Ascending aorta (tissue), 2 donors: ENCODE results near the gene SEC14L1. TPM values are rescaled to one million over a fixed set of nuclear protein-coding genes. Genes with fewer than 3 reads are reported as not detected.
A peak's percentile ranks its signal among the peaks of the same experiment; 100 is the strongest.

Experiments
- DNase-seq, 2 donors: peaks; one replicate each; pipeline ENCODE4 v3.0.0-alpha.2; 2019; ENCODE audit warnings: low spot score in 2 of 2
- H3K27ac ChIP-seq, 2 donors: fragments of 200-600 bp; sonication (generic); one replicate each; pipeline ENCODE4 v1.5.1; 2016 to 2017; ENCODE audit warnings: mild to moderate bottlenecking in 1 of 2
- H3K27me3 ChIP-seq: fragments of 200-600 bp; sonication (generic); one replicate; pipeline ENCODE4 v1.5.1; 2017
- H3K36me3 ChIP-seq, 2 donors: fragments of 200-600 bp; sonication (generic); one replicate each; pipeline ENCODE4 v1.5.1; 2016
- H3K4me1 ChIP-seq, 2 donors: fragments of 200-600 bp; sonication (generic); one replicate each; pipeline ENCODE4 v1.5.1; 2016 to 2017; ENCODE audit warnings: mild to moderate bottlenecking in 1 of 2
- H3K4me3 ChIP-seq, 2 donors: fragments of 200-600 bp; sonication (generic); one replicate each; pipeline ENCODE4 v1.5.1; 2016 to 2017; ENCODE audit warnings: mild to moderate bottlenecking in 1 of 2
- H3K9me3 ChIP-seq, 2 donors: fragments of 200-600 bp; sonication (generic); one replicate each; pipeline ENCODE4 v1.5.1; 2016
- intact Hi-C: fragments of 100-400 bp; cut with DNase I; formaldehyde crosslinking; loops from one replicate; pipeline ENCODE4 v1.15.1; 2023
- total RNA-seq: library from RNA; depleted of rRNA; stranded (reverse); fragments of >200 nt; gene quantifications from one replicate; pipeline ENCODE4 v1.1.0, GENCODE V29; 2016
- TF ChIP-seq, protein P1 (sequence below), 3 experiments: fragments of 200-600 bp in 2 of 3; fragments of 450-650 bp in 1 of 3; sonication (generic) in 2 of 3; IDR thresholded peaks; one replicate each; pipeline ENCODE4 v1.5.1; 2016 to 2019; ENCODE audit warnings: antibody characterized with exemption in 3 of 3, mild to moderate bottlenecking in 1 of 3, moderate library complexity in 1 of 3

Gene SEC14L1
- total RNA-seq, 1 donor from 2014 or later: 176 TPM

DNA sequence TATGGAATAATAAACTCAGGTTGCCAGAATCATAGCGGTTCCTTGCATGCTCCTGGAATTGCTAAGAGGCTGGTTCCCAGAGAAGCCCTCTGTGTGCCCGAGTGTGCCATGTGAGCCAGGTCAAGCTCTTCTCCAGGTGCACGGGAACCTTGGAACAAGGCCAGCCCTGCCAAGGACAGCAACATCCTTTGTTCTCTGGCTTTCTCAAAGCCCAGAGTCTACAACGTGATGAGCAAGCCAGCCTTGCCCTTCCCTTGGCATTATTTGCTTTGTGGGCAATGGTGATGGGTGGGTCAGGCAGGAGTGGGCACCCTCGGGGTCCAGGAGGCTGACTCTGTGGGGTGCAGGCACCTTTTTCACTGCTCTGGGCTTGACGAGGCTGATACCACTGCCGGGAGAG, 14.2 kb upstream of the SEC14L1 start:
- H3K4me1 ChIP-seq: peaks cover 0 to 19% of the 10 kb centered on the region in 2 donors
- TF ChIP-seq, protein P1, sequence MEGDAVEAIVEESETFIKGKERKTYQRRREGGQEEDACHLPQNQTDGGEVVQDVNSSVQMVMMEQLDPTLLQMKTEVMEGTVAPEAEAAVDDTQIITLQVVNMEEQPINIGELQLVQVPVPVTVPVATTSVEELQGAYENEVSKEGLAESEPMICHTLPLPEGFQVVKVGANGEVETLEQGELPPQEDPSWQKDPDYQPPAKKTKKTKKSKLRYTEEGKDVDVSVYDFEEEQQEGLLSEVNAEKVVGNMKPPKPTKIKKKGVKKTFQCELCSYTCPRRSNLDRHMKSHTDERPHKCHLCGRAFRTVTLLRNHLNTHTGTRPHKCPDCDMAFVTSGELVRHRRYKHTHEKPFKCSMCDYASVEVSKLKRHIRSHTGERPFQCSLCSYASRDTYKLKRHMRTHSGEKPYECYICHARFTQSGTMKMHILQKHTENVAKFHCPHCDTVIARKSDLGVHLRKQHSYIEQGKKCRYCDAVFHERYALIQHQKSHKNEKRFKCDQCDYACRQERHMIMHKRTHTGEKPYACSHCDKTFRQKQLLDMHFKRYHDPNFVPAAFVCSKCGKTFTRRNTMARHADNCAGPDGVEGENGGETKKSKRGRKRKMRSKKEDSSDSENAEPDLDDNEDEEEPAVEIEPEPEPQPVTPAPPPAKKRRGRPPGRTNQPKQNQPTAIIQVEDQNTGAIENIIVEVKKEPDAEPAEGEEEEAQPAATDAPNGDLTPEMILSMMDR (IDR thresholded peaks at IDR 0.05): no peak
- H3K27ac ChIP-seq: peak overlapping the region in 1 of 2 donors; percentile 41
- no peaks in the 10 kb centered on the region for H3K36me3 ChIP-seq
- no peaks in the 10 kb centered on the region for H3K27me3 ChIP-seq
- DNase-seq: no peak
- no peak overlapping the region for H3K4me3 ChIP-seq
- no peaks in the 10 kb centered on the region for H3K9me3 ChIP-seq
- intact Hi-C loops: no loop called here

DNA sequence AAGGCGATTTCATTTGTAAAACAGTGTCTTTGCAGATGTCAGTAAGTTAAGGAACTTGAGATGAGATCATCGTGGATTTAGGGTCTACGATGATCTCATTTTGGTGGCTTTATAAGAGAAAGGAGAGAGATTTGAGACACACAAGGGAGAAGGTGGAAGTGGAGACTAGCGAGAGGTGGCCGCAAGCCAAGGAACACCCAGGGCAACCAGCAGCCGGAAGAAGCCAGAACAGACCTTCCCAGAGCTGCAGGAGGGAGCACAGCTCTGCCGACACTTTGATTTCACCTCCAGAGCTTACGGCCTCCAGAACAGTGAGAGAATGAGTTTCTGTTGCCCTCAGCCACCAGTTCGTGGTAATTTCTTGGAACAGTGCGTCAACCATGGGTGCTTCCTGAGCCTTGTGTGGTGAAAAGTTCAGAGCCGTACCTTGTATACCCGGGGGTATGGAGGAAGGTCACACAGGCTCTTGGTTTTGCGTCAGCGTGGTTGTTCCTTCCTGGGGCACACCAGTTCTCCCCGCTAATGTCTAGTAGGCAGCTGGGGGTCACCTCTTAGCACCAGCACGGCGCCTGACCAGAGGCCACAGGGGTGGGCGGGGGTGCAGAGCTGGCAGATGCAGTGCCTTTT, 12.9 kb upstream of the SEC14L1 start:
- H3K4me1 ChIP-seq: peaks cover 0 to 16% of the 10 kb centered on the region in 2 donors
- TF ChIP-seq, protein P1 (IDR thresholded peaks at IDR 0.05): no peak
- peak overlapping the region; percentile 2 to 70 for H3K27ac ChIP-seq
- peak; percentile 66 to 85 for DNase-seq
- no peaks in the 10 kb centered on the region for H3K9me3 ChIP-seq
- no peaks in the 10 kb centered on the region for H3K36me3 ChIP-seq
- intact Hi-C loops: no loop called here
- peak overlapping the region in 1 of 2 donors; percentile 3 for H3K4me3 ChIP-seq
- no peaks in the 10 kb centered on the region for H3K27me3 ChIP-seq

DNA sequence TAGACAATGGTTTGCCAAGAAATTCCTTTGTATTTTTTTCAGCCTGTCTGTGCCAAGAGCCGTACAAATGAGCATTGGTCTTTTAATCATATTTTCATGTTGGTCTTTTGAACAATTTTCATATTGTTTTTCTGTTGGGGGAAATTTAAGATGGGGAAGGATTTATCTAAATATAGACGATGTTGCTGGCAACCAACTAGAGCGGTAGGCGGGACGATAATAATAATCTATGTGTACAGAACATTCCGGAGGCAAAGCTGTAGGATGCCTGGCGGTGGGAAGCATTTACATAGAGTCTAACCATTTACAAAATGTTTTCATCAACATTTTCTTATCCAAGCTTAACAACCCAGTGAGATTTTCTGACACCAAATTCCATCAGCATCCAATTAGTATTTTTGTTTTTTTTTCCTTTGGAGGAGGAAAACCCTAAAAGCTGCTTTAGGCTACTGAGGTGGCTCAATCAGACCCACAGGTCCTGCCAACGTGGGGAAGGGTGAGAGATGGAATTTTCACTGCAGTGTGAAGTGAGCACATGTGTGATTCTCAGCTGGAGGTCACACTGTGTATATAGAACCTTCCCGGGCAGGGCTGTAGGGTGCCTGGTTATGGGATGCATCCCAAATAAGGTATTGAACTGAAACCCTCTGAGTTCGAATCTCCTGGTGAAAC, 11.7 kb upstream of the SEC14L1 start:
- Histone ChIP-seq H3K4me3 (no peak overlapping the region), H3K36me3 (no peaks in the 10 kb centered on the region), H3K27ac (peak overlapping the region in 1 of 2 donors; percentile 53), H3K9me3 (no peaks in the 10 kb centered on the region), H3K27me3 (no peaks in the 10 kb centered on the region), H3K4me1 (peaks cover 0 to 14% of the 10 kb centered on the region in 2 donors)
- TF ChIP-seq, protein P1 (IDR thresholded peaks at IDR 0.05): no peak
- intact Hi-C loops: no loop called here
- DNase-seq: no peak

DNA sequence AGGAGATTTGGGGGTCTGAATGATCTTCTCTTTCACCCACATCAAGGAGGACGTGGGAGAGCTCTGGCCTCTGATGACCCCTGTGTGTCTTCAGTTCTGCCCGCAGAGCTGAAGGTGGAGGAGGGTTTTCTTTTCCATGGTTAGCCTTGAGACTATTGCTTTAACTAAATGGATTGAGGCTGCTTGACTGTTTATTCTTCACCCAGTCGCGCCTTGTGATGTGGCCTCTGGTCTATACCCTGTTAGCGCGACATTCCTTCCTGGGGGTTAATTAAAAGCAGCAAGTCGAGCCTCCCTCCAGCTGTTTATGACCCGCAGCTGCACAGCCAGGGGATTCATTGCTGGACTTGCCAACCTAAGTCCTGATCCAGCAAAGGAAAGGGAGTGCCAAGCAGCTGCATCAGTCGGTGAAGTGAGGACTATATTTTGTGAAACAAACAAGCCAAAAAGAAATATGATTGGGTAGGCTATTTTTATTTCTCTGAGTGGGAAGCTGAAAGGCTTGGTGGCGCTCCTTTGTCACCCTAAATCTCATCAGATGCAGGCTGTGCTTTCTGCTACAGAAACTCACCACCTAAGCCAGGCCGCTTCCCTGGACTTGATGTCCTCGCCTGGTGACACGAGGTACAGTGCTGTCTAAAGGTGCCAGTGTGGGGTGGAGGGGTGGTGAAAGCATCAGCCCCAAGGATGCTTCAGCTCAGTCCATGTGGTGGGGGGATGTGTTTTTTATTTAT, 11.0 kb upstream of the SEC14L1 start:
- H3K4me3 ChIP-seq: no peak overlapping the region
- H3K27me3 ChIP-seq: no peaks in the 10 kb centered on the region
- no peaks in the 10 kb centered on the region for H3K9me3 ChIP-seq
- H3K4me1 ChIP-seq: peaks cover 0 to 7% of the 10 kb centered on the region in 2 donors
- H3K36me3 ChIP-seq: no peaks in the 10 kb centered on the region
- intact Hi-C loops: no loop called here
- DNase-seq: no peak
- peak overlapping the region in 1 of 2 donors; percentile 35 for H3K27ac ChIP-seq
- TF ChIP-seq, protein P1 (IDR thresholded peaks at IDR 0.05): no peak

DNA sequence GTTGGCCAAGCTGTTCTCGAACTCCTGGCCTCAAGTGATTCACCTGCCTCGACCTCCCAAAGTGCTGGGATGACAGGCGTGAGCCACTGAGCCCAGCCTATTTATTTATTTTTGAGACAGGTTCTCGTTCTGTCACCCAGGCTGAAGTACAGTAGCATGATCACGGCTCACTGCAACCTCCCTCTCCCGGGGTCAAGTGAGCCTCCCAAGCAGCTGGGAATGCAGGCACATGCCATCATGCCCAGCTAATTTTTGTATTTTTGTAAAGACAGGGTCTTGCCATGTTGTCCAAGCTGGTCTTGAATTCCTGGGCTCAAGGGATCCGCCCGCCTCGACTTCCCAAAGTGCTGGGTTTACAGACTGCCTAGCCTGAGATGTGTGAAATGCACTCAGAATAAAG, 10.2 kb upstream of the SEC14L1 start:
- Histone ChIP-seq H3K27ac (peak overlapping the region in 1 of 2 donors; percentile 35), H3K27me3 (no peaks in the 10 kb centered on the region), H3K4me1 (peaks cover 0 to 7% of the 10 kb centered on the region in 2 donors), H3K4me3 (no peak overlapping the region), H3K36me3 (no peaks in the 10 kb centered on the region), H3K9me3 (no peaks in the 10 kb centered on the region)
- DNase-seq: no peak
- TF ChIP-seq, protein P1 (IDR thresholded peaks at IDR 0.05): no peak
- intact Hi-C loops: no loop called here
